Measurements from ENCODE around the gene LCN6.
"Not testable (repeated sequence)": the region's sequence is repeated elsewhere in the genome, so short reads cannot be mapped to it uniquely, and the experiment has no call there.

The LCN6 gene

DNA sequence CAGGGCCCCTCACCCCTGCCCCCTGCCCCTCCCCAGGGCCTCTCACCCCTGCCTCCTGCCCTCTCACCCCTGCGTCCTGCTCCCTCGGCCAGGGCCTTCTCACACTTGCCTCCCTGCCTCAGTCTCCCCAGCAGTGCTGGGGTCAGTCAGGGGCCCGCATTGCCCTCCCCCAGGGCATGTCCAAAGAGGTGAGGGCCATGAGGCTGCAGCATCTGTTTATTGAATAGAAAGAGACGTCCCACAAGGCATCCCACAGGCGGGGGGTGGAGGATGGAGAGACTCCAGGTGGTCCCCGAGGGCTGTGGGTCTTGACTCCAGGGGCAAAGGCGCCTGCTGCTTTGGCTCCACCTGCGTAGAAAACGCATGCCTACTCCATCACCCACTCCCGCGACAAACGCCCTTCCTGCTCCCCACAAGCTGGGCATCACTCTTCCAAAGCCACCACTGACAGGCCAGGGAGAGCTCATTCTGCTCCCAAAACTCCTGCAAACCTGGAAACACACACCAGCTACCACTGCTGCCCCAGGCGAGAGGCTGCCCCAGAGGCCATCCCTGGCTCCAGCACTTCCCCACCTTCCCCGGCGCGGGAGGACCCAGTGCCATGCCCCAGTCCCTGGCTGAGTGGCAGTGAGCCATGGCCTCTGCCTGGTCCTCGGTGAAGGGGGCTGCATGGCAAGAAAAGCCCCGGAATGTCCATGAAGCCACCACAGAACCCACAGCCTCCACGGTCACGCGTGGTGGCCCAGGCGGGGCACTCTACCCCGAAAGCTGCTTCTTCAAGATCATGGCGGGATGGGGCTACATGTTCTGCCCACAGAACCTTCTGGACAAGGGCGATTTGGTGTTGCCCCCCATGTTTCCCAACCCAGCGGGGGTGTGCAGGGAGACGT lies 11.4 kb upstream of the LCN6 start:
- no peak for DNase-seq (ENCODE audit: low read depth)

DNA sequence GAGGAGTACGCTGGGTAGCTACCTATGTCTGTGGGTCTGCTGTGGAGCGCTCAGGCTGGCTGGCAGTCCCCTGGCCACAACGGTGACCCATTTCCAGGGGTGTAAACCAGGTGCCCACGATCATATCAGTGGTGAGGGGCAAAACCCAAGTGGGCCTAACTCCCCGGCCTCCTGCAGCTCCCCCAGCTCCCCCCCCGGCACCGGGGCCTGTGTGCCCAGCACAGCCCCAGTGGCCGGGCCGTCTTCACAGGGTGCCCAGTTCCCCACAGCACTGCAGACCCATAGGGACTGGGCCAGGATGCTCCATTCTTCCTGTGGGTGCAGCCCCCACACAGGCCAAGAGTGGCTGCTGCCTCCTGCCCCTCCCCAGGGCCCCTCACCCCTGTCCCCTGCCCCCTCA lies 10.7 kb upstream of the LCN6 start:
- no peak for DNase-seq (ENCODE audit: low read depth)

DNA sequence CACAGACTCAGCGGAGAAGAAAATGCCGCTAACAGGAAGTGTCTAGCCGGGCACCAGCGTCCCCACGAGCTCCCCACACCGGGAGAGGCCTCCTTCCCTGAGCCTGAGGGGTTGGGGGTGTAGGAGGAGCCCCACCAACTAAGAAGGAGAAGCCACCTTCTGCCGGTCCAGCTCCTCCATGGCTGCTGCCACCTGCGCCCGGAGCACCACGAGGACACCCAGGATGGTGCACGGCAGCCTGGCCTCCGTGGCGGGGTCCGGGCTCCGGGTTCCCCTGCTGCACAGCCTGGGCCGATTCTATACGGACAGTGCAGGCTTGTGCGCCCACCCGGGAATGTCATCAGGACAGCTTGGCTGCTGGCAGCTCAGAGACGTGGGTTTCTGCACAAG lies 9.4 kb upstream of the LCN6 start:
- no peak for DNase-seq (ENCODE audit: low read depth)

DNA sequence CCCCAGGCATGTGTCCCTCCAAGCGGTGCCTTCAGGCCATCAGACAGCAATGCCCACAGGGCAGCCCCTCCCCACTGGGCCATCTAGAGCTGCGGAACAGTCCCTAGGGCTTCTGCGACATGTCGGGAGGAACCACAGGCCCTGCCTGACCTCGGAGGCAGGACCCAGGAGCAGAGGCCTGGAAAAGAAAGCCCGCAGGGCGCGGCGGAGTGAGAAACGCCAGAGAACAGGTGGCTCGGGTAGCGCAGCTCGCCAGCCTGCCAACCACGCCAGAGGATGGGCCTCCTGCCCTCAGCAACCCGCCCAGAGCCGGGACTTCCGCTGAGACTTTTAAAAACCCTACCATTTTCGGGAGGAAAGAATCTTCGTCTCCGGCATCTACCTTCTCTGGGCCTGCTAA lies 9.0 kb upstream of the LCN6 start:
- no peak for DNase-seq (ENCODE audit: low read depth)

DNA sequence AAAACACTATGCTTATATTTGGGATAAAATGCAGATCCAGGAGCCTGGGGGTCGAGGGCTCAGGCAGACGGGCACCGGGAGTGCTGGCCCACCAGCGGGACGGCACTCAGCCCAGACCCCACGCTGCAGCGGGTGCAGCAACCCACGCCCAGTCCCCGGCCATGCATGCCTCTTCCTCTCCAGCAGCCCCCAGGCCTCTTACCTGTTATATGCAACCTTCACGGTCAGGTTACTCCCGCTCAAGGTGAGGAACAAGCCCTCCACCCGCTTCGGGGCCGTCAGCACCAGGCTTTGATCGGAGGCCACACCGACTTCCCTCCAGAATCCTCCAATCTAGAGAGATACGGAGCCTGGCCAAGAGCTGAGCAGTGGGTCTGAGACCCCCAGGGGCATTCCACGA lies 8.5 kb upstream of the LCN6 start:
- DNase-seq (ENCODE audit: low read depth), result no peak

DNA sequence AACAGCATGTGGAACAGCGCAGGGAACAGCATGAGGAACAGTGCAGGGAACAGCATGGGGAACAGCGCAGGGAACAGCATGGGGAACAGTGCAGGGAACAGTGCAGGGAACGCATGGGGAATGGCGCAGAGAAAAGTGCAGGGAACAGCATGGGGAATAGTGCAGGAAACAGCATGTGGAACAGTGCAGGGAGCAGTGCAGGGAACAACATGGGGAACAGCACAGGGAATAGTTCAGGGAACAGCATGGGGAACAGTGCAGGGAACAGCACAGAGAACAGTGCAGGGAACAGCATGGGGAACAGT lies 7.8 kb upstream of the LCN6 start:
- no peak for DNase-seq (ENCODE audit: low read depth)

DNA sequence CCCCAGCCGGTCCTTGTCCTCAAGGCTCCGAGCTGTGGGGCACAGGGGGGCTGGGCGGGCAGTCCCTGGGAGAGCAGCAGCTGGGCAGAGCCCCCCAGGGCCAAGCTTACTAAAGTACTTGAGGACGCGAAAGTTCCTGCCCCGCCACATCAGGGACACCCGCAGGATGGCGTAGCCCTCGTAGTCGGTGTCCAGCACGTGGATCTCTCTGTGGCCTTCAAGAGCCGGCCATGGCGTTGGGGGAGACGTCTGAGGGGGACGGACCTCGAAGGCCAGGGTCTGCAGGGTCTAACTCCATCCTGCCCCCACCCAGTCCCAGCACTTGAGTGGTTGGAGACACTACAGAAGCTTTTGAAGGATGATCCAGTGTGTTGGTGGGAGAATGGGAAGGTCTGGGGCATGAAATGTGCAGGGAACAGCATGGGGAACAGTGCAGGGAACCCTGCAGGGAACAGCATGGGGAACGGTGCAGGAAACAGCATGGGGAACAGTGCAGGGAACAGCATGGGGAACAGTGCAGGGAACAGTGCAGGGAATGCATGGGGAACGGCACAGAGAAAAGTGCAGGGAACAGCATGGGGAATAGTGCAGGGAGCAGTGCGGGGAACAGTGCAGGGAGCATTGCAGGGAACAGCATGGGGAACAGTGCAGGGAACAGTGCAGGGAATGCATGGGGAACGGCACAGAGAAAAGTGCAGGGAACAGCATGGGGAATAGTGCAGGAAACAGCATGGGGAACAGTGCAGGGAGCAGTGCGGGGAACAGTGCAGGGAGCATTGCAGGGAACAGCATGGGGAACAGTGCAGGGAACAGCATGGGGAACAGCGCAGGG lies 7.2 kb upstream of the LCN6 start:
- DNase-seq (ENCODE audit: low read depth), result not testable (repeated sequence)

DNA sequence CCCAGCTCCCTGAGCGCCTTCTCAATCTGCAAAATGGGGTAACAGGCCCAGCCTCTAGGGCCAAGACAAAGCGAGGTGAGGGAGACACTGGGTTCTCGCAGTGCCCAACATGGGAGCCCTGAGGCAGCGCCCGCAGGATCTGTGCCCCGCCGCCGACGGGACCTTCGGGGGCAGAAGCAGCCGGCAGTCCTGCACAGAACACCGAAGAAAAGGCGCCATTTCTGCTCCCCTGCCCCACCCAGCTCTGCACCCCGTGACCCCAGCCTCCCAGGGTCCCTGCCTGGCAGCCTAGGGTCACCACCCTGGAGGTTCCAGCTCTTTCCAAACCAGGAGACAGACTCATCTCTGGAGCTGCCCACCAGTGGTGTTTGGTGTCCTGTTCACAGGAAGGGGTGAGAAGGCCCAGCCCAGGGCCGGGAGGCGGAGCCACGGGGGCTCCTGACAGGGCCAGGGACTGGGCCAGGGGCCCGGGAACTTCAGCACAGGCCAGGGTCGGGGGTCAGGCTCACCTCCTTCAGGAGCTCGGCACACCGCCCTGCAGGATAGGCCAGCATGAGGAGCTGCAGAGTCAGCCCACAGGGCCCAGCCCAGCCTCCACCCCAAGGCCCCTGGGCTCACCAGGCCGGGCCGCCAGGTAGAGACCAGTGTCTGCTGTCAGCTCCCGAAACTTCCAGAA lies 6.4 kb upstream of the LCN6 start:
- no peak for DNase-seq (ENCODE audit: low read depth)

DNA sequence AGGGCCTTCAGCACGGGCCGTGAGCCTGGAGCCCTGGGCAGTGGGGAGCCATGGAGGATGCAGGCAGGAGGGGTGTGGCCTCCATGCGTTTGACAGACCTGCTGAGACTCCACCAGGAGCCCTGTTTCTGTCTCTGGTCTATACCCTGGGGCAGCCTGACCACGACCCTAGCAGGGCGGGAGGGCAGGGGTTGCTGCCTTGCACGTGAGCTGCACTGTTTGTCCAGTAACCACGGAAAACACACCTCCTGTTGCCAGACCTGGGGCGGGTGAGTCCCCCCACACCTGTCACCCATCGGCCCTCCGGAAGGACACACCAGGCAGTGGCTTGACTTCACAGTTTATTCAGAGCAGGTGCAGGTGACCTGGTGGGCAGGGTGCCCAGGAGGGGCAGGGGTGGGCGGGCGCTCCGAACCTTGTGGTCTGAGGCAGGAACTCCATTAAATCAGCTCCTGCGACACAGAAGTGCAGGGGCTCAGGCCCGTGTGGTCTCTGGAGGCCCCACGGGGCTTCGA lies 5.8 kb upstream of the LCN6 start:
- DNase-seq (ENCODE audit: low read depth), result no peak

DNA sequence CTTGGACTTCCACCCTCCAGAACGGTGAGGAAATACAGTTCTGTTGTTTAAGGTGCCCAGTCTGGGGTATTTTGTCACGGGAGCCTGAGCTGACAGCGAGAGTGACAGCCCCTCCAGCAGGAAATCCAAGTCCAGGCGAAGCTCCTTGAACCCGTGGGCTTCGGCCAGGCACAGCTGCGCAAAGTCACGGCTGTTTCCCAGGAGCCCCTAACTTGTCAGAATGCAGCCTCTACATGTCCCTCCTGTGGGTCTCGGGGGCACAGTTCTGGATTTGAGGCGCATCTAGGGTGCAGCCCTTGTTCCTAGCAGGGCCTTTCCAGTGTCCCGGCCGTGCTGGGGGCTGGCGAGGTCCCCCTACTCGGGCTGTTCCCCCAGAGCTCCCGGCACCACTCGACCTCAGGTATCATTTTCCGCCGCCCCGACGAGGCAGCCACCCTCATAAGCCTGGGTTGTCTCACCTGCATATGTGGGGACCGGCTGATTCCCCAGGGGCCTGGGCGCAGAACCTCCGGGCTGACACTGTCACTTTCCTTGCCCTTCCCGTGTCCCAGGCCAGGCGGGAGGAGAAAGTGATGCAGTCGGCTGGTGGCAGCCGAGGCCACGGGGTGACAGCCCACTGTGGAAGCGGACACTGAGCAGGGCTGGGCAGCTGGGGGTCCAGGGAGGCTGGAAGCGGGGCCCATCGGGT lies 5.2 kb upstream of the LCN6 start:
- no peak for DNase-seq (ENCODE audit: low read depth)

DNA sequence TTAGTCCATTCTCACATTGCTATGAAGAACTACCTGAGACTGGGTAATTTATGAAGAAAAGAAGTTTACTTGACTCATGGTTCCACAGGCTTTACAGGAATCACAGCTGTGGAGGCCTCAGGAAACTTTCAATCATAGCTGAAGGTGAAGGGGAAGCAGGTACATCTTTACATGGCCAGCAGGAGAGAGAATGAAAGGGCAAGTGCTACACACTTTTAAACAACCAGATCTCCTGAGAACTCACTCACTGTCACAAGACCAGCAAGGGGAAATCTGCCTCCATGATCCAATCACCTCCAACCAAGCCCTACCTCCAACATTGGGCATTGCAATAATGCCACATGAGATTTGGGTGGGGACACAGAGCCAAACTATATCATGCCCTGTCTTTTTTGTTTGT lies 3.5 kb upstream of the LCN6 start:
- no peak for DNase-seq (ENCODE audit: low read depth)

DNA sequence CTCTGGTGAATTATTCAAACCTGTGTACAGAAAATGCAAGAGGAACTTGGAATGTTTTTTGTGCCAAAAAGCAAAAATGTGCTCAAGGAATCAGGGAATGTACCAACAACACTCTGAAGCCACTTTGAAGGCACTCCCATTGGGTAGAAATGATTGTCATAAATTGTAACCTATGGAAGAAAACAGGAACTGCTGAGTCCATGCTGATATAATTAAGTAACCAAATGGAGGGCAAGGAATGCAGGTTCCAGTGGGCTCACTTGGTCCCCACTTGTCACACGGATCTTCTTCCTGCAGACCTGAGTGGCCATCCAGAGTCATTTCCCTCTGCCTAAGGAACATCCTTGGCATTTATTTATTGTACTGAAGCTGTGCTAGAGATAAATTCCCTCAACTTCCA lies 2.9 kb upstream of the LCN6 start:
- DNase-seq (ENCODE audit: low read depth), result no peak

DNA sequence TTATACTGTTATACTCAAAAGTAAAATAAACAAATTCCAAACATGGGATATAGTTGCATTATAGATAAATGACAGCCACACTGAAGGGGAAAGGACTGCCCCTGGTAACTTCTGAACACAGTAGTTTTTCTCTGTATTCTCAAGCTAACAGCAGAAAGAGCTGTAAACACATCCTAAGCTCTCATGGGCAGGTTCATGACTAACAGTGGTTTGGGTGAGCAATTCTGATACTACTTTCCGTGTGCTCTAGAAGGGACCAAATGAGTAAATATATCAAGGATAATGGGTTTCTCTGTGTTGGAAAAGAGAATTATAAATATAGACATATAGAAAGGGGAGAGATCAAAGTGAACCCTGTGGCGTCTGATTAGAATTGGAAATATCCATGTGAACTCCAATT lies 2.2 kb upstream of the LCN6 start:
- peak; percentile 63 for DNase-seq (ENCODE audit: low read depth)

DNA sequence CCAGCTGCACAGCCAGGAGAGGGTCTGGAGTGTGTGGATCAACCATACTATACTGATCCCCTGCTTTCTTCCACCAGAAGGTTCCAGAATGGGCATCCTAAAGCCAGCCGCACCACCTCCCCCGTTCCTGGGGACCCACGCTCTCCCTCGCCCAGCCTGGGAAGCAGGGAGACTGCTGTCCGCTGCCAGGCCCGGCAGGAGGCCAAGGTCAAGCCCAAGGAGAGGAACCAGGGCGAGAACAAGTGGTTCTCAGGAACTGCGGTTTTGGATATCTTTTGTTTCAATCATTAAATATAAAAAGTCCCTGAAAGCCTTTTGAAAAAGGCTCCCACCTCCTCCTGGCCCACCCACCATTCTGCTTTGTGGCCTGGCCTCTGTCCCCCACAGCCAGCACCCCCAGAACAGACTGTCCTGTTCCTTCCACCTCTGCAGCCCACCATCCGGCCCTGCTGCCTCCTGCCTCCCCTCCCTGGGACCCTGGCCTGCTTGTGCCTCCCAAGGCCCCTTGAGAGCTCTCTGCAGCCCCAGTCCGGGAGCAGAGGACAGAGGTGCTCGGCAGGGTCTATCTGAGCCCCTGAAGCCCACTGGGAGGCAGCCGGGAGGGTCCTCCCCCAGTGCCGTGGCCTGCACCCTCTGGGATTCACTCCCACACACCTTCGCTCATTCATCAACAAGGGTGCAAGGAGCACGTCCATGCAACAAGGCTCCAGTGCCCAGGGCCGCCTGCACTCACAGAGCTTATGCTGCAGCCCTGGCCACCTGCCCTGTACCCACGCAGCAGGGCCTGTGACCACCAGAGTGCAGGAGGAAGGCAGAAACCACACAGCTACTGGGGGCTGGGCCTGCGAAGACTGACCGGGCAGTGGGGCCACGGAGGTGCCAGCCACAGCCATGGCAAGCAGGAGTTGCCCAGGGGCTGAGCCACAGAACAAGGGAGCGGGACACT lies 614 bp upstream of the LCN6 start:
- no peak for DNase-seq (ENCODE audit: low read depth)

DNA sequence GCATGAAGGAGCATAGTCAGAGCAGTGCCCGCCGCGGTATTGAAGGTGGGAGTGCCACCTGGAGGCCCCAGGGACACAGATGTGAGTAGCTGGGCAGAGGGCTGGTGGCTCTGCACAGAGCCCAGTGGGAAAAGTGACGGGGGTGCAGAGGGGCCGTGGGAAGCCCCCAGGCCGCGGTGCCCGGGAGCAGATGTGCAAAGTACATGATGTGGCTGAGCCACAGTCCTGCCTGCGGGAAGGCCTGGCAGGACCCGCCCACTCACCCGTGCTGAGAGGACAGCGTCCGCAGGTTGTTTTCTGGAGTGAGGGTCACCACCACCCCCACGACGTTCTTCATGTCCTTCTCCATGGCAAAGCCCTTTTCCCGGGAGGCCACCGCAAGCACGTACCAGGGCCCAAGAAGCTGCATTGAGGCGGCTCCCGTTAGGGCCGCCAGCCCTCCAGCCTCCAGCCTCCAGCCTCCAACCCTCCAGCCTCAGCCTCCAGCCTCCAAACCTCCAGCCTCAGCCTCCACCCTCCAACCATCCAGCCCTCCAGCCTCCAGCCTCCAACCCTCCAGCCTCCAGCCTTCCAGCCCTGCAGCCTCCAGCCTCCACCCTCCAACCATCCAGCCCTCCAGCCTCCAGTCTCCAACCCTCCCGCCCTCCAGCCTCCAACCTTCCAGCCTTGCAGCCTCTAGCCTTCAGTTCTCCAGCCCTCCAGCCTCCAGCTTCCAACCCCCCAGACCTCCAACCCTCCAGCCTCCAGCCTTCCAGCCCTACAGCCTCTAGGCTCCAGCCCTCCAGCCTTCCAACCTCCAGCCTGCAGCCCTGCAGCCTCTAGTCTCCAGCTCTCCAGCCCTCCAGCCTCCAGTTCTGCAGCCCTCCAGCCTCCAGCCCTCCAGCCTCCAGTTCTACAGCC lies 914 bp downstream of the LCN6 start:
- DNase-seq (ENCODE audit: low read depth), result no peak

DNA sequence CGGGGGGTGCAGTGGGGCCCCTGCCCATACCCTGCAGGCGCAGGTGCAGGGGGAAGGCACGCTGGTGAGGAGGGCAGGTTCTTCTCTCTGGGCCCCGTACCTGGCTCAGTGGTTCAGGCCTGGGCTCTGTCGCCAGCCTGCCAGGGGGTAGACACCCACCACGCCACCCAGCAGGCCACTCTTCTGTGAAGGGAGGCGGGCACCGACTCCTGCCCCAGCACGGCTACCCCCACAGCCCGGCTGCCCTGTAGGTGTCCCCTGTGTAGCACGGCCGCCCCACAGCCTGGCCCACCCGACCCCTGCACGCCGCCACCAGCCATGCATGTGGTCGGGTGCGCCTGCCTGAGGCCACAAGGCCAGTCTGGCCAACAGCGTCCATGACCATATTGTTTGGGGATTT lies 1.7 kb downstream of the LCN6 start:
- DNase-seq (ENCODE audit: low read depth), result no peak

DNA sequence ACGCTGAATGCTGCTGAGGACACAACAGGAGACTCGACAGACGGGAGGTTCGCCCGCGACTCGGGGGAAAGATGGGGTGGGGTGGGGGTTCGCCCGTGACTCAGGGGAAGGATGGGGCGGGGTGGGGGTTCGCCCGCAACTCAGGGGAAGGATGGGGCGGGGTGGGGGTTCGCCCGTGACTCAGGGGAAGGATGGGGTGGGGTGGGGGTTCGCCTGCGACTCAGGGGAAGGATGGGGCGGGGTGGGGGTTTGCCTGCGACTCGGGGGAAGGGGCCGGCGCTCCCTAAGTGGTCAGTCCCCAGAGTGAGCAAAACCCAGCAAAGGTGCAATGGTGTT lies 2.2 kb downstream of the LCN6 start:
- DNase-seq (ENCODE audit: low read depth), result no peak

DNA sequence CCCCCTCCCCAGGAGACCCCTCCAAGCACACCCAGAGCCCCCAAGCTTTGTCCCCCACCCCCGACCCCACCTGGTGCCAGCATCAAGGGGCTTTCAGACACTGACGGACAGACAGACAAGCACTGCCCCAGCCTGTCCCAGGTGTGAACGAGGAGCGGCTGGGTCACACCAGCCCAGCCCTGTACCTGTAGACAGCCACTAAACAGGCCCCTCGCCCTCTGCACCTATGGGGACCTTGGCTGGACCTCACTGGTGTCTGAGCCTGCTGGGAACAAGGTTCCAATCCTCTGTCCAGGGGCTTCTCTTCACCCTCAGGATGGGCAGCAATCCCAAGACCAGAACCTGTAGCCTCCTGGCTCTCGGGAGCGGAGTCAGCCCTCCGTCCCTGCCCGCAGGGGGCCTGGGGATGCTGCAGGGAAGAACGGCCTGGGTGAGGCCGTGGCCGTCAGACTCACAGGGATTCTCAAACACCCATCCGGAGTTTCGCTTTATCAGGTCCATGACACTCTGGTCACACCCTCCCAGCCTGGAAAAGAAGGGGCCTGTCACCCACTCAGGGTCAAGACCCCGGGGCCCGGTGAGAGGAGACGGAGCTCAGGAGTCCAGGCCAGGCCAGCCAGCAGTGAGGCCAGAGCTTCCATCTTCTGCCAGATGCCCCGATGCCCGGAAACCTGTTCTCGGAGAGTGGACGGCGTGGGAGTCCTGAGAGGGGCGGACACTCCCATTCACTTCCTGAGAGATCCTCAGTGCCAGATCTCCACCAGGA lies 2.8 kb downstream of the LCN6 start:
- no peak for DNase-seq (ENCODE audit: low read depth)

DNA sequence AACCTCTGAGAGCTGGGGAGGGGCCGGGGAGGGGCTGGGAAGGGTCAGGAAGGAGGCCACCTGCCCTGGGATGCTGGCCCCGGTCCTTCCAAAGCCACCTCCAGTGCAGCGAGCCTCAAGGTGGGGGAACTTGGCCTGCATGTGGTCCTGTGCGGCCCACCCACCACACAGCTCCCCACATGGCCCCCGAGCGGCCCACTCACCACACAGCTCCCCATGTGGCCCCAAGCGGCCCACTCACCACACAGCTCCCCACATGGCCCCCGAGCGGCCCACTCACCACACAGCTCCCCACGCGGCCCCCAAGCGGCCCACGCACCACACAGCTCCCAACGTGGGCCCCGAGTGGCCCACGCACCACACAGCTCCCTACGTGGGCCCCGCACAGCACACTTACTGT lies 3.6 kb downstream of the LCN6 start:
- DNase-seq (ENCODE audit: low read depth), result no peak

Data from amniotic epithelial cell (primary cell).